GM12878 (cell line): ENCODE measurements around the gene SPOCD1. TPM values are rescaled to one million over a fixed set of nuclear protein-coding genes. Genes with fewer than 3 reads are reported as not detected.

Experiments
- ATAC-seq: fragments of 200-7000 bp; cut with Tn5 transposase; 3 replicates; pipeline ENCODE4 v1.9.1; 2020; ENCODE audit warnings: mild to moderate bottlenecking, moderate library complexity
- BruUV-seq: library from RNA; stranded (reverse); fragments of 400-500 nt; replicated peaks from 2 replicates; lab custom pipeline; 2021; lab: Mats Ljungman, UMichigan
- CTCF ChIA-PET: fragments of 300-600 bp; sonication (Branson Sonifier 250); formaldehyde crosslinking; extraction: SDS; loops from one replicate; lab custom pipeline; 2021; ENCODE audit warnings: inconsistent platforms; lab: Yijun Ruan, JAX
- POLR2A ChIA-PET: fragments of 350-600 bp; formaldehyde crosslinking; extraction: SDS; loops from one replicate; lab custom pipeline; 2021; ENCODE audit warnings: inconsistent platforms; lab: Charles Lee
- RAD21 ChIA-PET: fragments of 300-600 bp; sonication (Branson Sonifier 250); formaldehyde crosslinking; loops from one replicate; lab custom pipeline; 2023; ENCODE audit warnings: antibody characterized with exemption; ENCODE audit not compliant: unreplicated experiment; lab: Charles Lee
- SMC1A ChIA-PET: fragments of 300-600 bp; sonication (Branson Sonifier 250); formaldehyde crosslinking; loops from one replicate; lab custom pipeline; 2023; ENCODE audit not compliant: unreplicated experiment, uncharacterized antibody; lab: Charles Lee
- DNase-seq: peaks from one replicate; pipeline ENCODE4 v3.0.0-alpha.2; 2011; ENCODE audit warnings: low read depth, low spot score
- FAIRE-seq: peaks from 3 replicates; lab custom pipeline; 2011; peaks lifted over from hg19 to GRCh38; lab: Jason Lieb, UNC
- H2AFZ ChIP-seq: 2 replicates; pipeline ENCODE4 v1.6.0; 2011; ENCODE audit warnings: low read depth, low read length, control low read depth; ENCODE audit not compliant: control insufficient read depth
- H3K27ac ChIP-seq: 2 replicates; pipeline ENCODE4 v1.5.1; 2011; ENCODE audit warnings: control low read depth; ENCODE audit not compliant: control insufficient read depth, insufficient read depth
- H3K27me3 ChIP-seq, 2 experiments: replicated peaks in 1 of 2; 2 replicates each; pipeline versions ENCODE4 v1.6.0 to v1.6.1; 2011; ENCODE audit warnings: low read length in 1 of 2; ENCODE audit not compliant: control insufficient read depth in 2 of 2, insufficient read depth in 2 of 2
- H3K36me3 ChIP-seq, 2 experiments: 2 replicates each; pipeline ENCODE4 v1.5.1; 2011; ENCODE audit warnings: low read length in 1 of 2; ENCODE audit not compliant: control insufficient read depth in 2 of 2, insufficient read depth in 2 of 2
- H3K4me1 ChIP-seq: 2 replicates; pipeline ENCODE4 v1.6.1; 2011; ENCODE audit warnings: mild to moderate bottlenecking, low read length, moderate library complexity, mixed read lengths; ENCODE audit not compliant: control insufficient read depth, insufficient read depth
- H3K4me2 ChIP-seq: 2 replicates; pipeline ENCODE4 v1.6.0; 2011; ENCODE audit warnings: control low read depth; ENCODE audit not compliant: control insufficient read depth, insufficient read depth
- H3K4me3 ChIP-seq: fragments of 200-600 bp; sonication (generic); 2 replicates; pipeline ENCODE4 v1.5.1; 2016
- H3K79me2 ChIP-seq: 2 replicates; pipeline ENCODE4 v1.6.0; 2011; ENCODE audit warnings: low read length; ENCODE audit not compliant: control insufficient read depth, insufficient read depth
- H3K9ac ChIP-seq: 2 replicates; pipeline ENCODE4 v1.8.0; 2011; ENCODE audit warnings: low read length, control low read depth, mixed read lengths; ENCODE audit not compliant: control insufficient read depth, insufficient read depth
- H3K9me3 ChIP-seq: replicated peaks from 3 replicates; pipeline ENCODE4 v1.5.1; 2011; ENCODE audit warnings: mild to moderate bottlenecking, low read length; ENCODE audit not compliant: control insufficient read depth, insufficient read depth
- H4K20me1 ChIP-seq: 2 replicates; pipeline ENCODE4 v1.6.0; 2011; ENCODE audit not compliant: control insufficient read depth, insufficient read depth
- KDM1A ChIP-seq: fragments of 200-600 bp; sonication (generic); IDR thresholded peaks from 2 replicates; pipeline ENCODE4 v1.6.1; 2016; ENCODE audit warnings: borderline replicate concordance
- MEF2A ChIP-seq: IDR thresholded peaks from 2 replicates; pipeline ENCODE4 v1.6.1; 2011; ENCODE audit warnings: low read depth, mild to moderate bottlenecking, low read length, moderate library complexity; ENCODE audit not compliant: insufficient read depth
- NR2F1 ChIP-seq: fragments of 450-650 bp; conservative IDR thresholded peaks from 2 replicates; pipeline ENCODE4 v1.6.1; 2017; ENCODE audit warnings: mild to moderate bottlenecking
- PAX8 ChIP-seq: fragments of 450-650 bp; IDR thresholded peaks from 2 replicates; pipeline ENCODE4 v1.6.1; 2017; ENCODE audit warnings: mild to moderate bottlenecking, moderate library complexity
- POLR2AphosphoS5 ChIP-seq: IDR thresholded peaks from 2 replicates; pipeline ENCODE4 v1.6.1; 2011; ENCODE audit warnings: mild to moderate bottlenecking, low read length, inconsistent platforms
- PRDM15 ChIP-seq: fragments of 450-650 bp; formaldehyde crosslinking; IDR thresholded peaks from 2 replicates; pipeline ENCODE4 v1.4.0; 2020; ENCODE audit warnings: mild to moderate bottlenecking, moderate library complexity
- RCOR1 ChIP-seq: conservative IDR thresholded peaks from 2 replicates; pipeline ENCODE4 v1.6.1; 2012; ENCODE audit warnings: low read depth, low read length, improper control_type of control experiment
- SIN3A ChIP-seq: IDR thresholded peaks from 2 replicates; pipeline ENCODE4 v1.6.1; 2012; ENCODE audit warnings: low read depth, low read length, improper control_type of control experiment
- SPI1 ChIP-seq: IDR thresholded peaks from 2 replicates; pipeline ENCODE4 v1.6.1; 2011; ENCODE audit warnings: low read depth, mild to moderate bottlenecking, low read length, moderate library complexity, borderline replicate concordance; ENCODE audit not compliant: insufficient read depth
- SRF ChIP-seq, 2 experiments: IDR thresholded peaks; 2 replicates each; pipeline ENCODE4 v1.6.1; 2011; ENCODE audit warnings: low read depth in 2 of 2, low read length in 2 of 2, mild to moderate bottlenecking in 1 of 2, moderate library complexity in 1 of 2
- SUPT20H ChIP-seq: IDR thresholded peaks from 2 replicates; pipeline ENCODE4 v1.6.1; 2011; ENCODE audit warnings: low read depth, mild to moderate bottlenecking, low read length, moderate library complexity, borderline replicate concordance; ENCODE audit not compliant: control insufficient read depth
- TCF7 ChIP-seq: IDR thresholded peaks from 2 replicates; pipeline ENCODE4 v1.6.1; 2014; ENCODE audit warnings: antibody characterized with exemption, borderline replicate concordance
- YY1 ChIP-seq: IDR thresholded peaks from 2 replicates; pipeline ENCODE4 v1.6.1; 2011; ENCODE audit warnings: low read depth, mild to moderate bottlenecking, low read length
- ZNF217 ChIP-seq: fragments of 450-650 bp; IDR thresholded peaks from 2 replicates; pipeline ENCODE4 v1.6.1; 2017; ENCODE audit warnings: antibody characterized with exemption, mild to moderate bottlenecking
- WGBS: methylation state at CpG from one replicate; pipeline ENCODE4 v1.1.6; 2016; ENCODE audit warnings: low lambda C conversion rate; ENCODE audit not compliant: insufficient replicate concordance, insufficient coverage; ENCODE audit errors: missing lambda C conversion rate; 5-methylcytosine and 5-hydroxymethylcytosine counted together
- in situ Hi-C: fragments of 300-500 bp; cut with MboI; formaldehyde crosslinking; loops from 9 replicates; pipeline ENCODE4 v1.14.3; 2018; ENCODE audit warnings: mixed read lengths
- intact Hi-C: fragments of 100-400 bp; cut with micrococcal nuclease; formaldehyde crosslinking; loops from one replicate; pipeline ENCODE4 v1.14.2; 2022; ENCODE audit not compliant: unreplicated experiment
- polyA plus RNA-seq, 11 experiments: library from polyadenylated mRNA; depleted of rRNA in 4 of 11; unstranded in 6 of 11; stranded (reverse) in 5 of 11; fragments of >200 nt; fragmentation: Nextera tagmentation in 4 of 11; fragmentation: Illumina TruSeq in 1 of 11; extraction: Ambion mirVana in 4 of 11; extraction: Trizol in 1 of 11; gene quantifications; 1 replicate in 1 of 11; 2 replicates in 10 of 11; pipeline versions ENCODE4 v1.2.1 to v1.2.3, GENCODE V29; 2011 to 2016; ENCODE audit warnings: inconsistent platforms in 2 of 11, missing spikeins in 2 of 11, low read depth in 1 of 11
- total RNA-seq, 4 experiments: library from RNA; depleted of rRNA in 3 of 4; stranded (reverse); fragments of >200 nt in 3 of 4; fragmentation: Illumina TruSeq in 1 of 4; extraction: Trizol in 1 of 4; gene quantifications; 2 replicates each; pipeline versions ENCODE4 v1.2.1 to v1.2.3, GENCODE V29; 2013 to 2021

SPOCD1 gene
- total and polyA plus RNA-seq, 10 of the 15 experiments (the other 5 are each of a cell fraction or from before 2014, with no cell fraction given) = 0.02 to 0.65 (median 0.13) TPM; not detected in 4

GRCh38 chr1:31784356-31785019, 31.3 kb downstream of the SPOCD1 start:
- CTCF ChIA-PET = interaction anchor here (1.6 kb wide), 1 partner anchor 71 kb away, joined by 6 read pairs; no protein-coding TSS in a partner anchor
- no peak overlapping the region for H3K9ac ChIP-seq
- POLR2A ChIA-PET = interaction anchor here (0.5 to 1.4 kb wide), 2 partner anchors 72 to 587 kb away, joined by 3 to 7 read pairs; no protein-coding TSS in a partner anchor
- TF ChIP-seq SPI1 (peak; percentile 24; the same call in 1 of the 2 replicates), SIN3A (no peak), MEF2A (no peak), YY1 (no peak), POLR2AphosphoS5 (no peak)
- no peaks in the 10 kb centered on the region for H3K36me3 ChIP-seq
- H3K4me3 ChIP-seq = no peak overlapping the region
- 44% methylated on average over 4 of the region's 4 CpGs for WGBS
- RAD21 ChIA-PET = interaction anchor here (0.8 to 1.3 kb wide), 4 partner anchors 21 to 236 kb away, joined by 3 read pairs; no protein-coding TSS in a partner anchor
- in situ Hi-C loops = no loop called here
- H2AFZ ChIP-seq = peak overlapping the region; percentile 28
- BruUV-seq = no TSS peak
- ATAC-seq (no peak), FAIRE-seq (no peak), DNase-seq (no peak)
- H4K20me1 ChIP-seq = no peaks in the 10 kb centered on the region
- H3K79me2 ChIP-seq = no peaks in the 10 kb centered on the region
- intact Hi-C loops = no loop called here
- peaks cover 19% of the 10 kb centered on the region for H3K4me1 ChIP-seq
- no peak overlapping the region for H3K27ac ChIP-seq
- H3K4me2 ChIP-seq = no peak overlapping the region
- SMC1A ChIA-PET = interaction anchor here (0.9 to 1.3 kb wide), 2 partner anchors 22 to 120 kb away, joined by 3 read pairs; no protein-coding TSS in a partner anchor
- H3K27me3 ChIP-seq = no peaks in the 10 kb centered on the region
- H3K9me3 ChIP-seq = no peaks in the 10 kb centered on the region

- no peak for ATAC-seq
- FAIRE-seq = no peak
- no peaks in the 10 kb centered on the region for H3K79me2 ChIP-seq
- H3K4me2 ChIP-seq = no peak overlapping the region
- H3K4me3 ChIP-seq = no peak overlapping the region
- H3K36me3 ChIP-seq = no peaks in the 10 kb centered on the region
- ChIA-PET POLR2A (interaction anchor here (0.6 to 1.4 kb wide), 2 partner anchors 72 to 252 kb away, joined by 3 to 4 read pairs; no protein-coding TSS in a partner anchor), SMC1A (interaction anchor here (0.5 to 0.9 kb wide), 3 partner anchors 21 to 38 kb away, joined by 3 read pairs; no protein-coding TSS in a partner anchor), CTCF (interaction anchor here (1.6 kb wide), 1 partner anchor 71 kb away, joined by 6 read pairs; no protein-coding TSS in a partner anchor), RAD21 (interaction anchor here (1.1 kb wide), 2 partner anchors 38 to 235 kb away, joined by 3 read pairs; no protein-coding TSS in a partner anchor)
- BruUV-seq = no TSS peak
- H4K20me1 ChIP-seq = no peaks in the 10 kb centered on the region
- no peak overlapping the region for H3K9ac ChIP-seq
- no peaks in the 10 kb centered on the region for H3K9me3 ChIP-seq
- 58% methylated on average over 3 of the region's 3 CpGs for WGBS
- DNase-seq = no peak
- H2AFZ ChIP-seq = no peak overlapping the region
- no peak overlapping the region for H3K27ac ChIP-seq
- in situ Hi-C loops = no loop called here
- intact Hi-C loops = no loop called here
- peaks cover 19% of the 10 kb centered on the region for H3K4me1 ChIP-seq
- 0 out of 4 replicates have a peak, but pooled peaks cover 0 to 2% of the 10 kb centered on the region in 2 experiments for H3K27me3 ChIP-seq
- TF ChIP-seq SRF (IDR thresholded peaks at IDR 0.05; ENCODE audit: low read depth in 2 of 2, low read length in 2 of 2) = no peak
- TF ChIP-seq PAX8 = no peak
- no peak for TF ChIP-seq NR2F1
- TF ChIP-seq TCF7 = no peak
- TF ChIP-seq ZNF217 = no peak
- TF ChIP-seq SUPT20H = no peak
- no peak for TF ChIP-seq KDM1A
- no peak for TF ChIP-seq PRDM15 (CRISPR knock-in tag)
- TF ChIP-seq RCOR1 = no peak
Measured at GRCh38 chr1:31783846-31784245, 32.0 kb downstream of the SPOCD1 start.
